GM19238 (cell line): Measurements from ENCODE around the gene TSFM.
"Not testable (repeated sequence)": the region's sequence is repeated elsewhere in the genome, so short reads cannot be mapped to it uniquely, and the experiment has no call there.

Experiments used
- DNase-seq: peaks from one replicate; pipeline ENCODE4 v3.0.0; 2011; ENCODE audit warnings: low spot score; ENCODE audit not compliant: insufficient read length

TSFM gene

GRCh38 chr12:57815177-57816000 lies 32.8 kb downstream of the TSFM start:
- DNase-seq: no peak

DNA sequence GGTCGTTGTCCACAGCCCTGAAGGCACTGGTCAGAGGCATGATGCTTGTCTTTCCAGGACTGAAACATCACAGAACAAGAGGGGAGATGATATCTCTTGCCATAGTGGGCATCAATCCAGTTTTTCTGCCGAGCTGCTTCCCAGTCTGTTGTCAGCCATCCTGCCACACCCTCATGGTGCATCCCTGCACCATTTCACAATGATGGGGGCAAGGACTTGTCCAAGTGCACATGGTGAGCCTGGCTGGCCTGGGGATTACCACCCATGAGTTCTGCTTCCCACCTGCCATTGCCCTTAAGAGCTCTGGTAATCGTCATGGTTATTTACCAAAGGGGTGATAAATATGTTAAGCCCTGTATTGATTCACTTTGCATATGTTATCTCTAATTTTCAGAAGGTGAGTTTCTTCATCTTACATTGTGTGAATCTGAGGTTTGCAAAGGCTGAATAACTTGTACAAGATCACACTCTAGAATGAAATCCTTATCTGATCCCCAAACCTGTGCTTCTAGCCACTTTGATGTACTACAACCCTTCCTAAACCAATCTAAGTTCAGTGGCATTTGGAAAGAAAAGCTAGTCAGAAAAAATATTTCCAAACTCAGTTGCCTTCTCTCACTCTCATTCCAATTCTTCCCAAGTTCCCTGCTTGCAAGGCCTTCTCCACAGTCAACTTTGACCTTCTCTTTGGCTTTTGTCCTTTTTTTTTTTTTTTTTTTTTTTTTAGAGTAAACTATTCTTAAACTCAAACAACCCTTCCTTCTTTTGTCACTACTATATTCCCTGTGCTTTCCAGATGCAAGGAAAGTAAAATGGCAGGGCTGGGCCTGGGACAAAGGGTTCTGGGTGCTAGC lies 33.6 kb downstream of the TSFM start:
- DNase-seq: no peak

DNA sequence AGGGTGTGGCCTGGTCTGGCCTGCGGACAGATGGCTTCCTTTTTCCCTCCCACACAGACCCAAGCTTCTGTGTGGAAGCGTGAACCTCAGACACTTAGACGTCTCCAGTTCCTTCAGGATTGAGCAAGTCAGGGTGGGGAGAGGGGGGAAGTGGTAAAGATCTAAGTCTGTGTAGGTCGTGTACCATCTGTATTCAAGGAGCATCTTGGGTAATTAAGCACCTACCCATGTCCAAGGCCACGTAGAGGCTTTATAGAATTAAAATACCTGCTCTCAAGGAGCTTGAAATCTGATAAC lies 34.2 kb downstream of the TSFM start:
- DNase-seq: no peak

DNA sequence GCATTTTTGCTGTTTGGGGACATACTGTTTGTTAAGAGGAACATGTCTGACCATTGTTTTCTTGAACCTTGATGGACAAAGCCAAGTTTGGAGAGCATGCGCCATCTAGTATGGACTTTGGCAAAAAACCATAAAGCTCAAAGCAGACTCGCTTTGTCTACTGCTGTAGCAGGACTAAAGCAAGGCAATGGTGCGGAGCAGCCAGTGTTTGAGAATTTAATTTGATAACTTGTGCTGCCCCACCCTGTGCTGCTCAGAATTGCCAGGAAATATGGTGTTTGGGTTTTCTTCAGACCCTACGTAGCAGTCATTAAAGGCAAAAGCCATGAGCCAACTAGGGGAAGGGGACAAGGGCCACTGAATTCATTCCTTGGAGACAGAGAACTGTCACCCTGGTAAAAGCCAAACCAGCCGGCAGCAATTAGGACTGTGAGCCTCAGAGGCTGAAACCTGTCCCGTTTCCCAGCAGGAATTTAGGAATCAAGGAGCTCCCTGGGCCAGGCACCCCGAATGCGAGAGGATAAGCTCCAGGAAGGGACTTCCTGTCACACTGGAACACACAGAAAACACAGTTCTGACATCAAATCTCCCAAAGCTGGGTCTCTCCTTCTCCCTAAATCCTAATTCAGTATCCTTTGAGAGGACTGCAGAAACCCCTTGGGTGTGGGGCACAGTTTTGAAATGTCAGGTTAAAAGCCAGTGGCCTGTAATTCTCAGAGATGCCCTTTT lies 34.8 kb downstream of the TSFM start:
- no peak for DNase-seq

DNA sequence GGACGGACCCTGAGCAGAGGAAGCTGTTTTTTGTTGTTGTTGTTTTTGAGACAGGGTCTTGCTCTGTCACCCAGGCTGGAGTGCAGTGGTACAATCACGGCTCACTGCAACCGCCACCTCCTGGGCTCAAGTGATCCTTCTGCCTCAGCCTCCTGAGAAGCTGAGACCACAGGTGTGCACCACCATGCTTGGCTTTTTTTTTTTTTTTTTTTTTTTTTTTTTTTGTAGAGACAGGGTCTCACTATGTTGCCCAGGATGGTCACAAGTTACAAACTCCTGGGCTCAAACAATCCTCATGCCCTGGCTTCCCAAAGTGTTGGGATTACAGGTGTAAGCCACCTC lies 35.4 kb downstream of the TSFM start:
- not testable (repeated sequence) for DNase-seq

DNA sequence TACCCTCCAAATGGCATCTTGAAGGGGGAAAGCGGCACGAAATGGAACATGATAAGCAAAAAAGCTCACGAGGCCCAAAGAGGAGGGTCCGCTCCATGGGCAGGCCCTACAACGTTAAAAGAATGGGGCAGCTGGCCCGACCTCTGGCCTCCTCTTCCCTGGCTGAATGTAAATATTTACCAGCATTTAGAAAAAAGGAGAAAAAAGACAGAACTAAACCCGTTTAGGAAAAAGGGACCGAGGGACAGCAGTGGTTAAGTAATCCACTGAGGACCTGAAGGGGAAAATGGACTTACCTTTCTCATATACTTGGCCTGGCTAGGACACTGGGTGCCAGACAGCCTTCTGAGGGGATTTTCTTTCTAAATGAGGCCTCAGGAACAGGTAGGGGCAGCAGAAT lies 37.5 kb downstream of the TSFM start:
- DNase-seq: not testable (repeated sequence)

- not testable (repeated sequence) for DNase-seq
Observed at GRCh38 chr12:57821015-57821414, 38.4 kb downstream of the TSFM start.

DNA sequence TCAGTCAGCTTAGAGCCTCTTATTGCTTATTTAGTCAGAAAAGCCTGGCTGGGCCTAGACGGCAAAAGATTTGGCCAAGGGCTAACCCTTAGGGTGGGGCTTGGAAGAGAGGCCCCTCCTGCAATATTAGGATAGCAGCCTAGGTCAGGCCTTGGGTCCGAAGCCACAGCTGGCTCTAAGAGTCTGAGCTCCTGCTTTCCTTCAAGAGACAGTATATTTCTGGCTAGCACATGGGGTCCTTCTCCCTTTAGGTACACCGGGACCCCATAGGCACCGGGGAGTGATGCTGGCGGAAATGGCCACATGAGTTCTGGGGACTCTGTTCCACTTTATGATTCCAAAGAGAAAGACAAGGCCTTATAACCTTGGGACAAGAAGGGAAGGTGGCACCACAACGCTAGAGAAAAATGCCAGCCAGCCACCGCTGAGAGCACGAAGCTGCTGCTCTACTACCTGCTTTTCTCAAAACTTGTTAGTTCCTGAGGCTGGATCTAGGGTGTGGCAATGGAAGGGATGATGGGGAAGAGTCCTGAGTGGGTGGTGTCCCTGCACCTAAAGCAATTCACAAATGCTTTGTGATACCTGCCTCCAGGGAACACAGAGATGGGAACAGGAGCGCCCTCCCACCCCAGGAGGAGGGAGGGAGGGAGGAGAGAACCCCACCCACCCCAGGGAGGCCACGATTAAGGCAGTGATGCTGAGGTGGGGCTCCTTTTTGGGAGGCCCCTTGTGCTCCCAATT lies 39.1 kb downstream of the TSFM start:
- no peak for DNase-seq

DNA sequence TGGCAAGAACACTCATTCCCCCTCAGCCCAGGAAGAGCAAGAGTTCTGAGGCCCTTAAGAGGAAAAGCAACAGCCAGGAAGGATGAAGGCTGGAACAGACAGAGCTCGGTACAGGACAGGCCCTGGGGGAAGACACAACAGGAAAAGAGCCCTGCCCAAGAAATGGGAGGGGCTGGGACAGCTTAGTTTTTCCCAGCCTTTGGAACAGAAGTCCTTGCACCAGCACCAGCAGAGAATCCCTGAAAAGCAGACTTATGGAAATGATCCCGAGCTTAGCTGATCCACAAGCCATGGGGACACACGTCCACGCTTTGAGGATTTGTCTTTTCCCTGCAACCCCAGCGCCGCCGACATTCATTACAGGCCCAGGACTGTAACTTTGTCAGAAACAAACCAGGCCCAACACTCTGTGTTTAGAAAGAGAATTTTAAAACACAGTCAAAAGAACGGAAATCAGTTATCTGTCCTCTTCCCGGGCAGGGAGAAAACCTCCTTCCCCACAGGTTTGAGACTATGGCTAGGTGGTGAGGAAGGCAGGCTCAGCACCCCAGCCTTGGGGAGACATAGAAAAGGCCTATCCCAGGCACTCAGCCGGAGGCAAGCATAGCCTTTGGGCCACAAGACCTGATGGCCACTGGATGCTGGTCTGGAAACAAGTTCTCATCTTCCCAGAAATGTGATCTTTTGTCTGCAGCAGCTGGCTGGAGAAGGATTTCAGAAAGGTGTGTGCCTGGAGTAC lies 40.0 kb downstream of the TSFM start:
- no peak for DNase-seq

- DNase-seq: no peak
Observed at GRCh38 chr12:57823131-57823907, 40.7 kb downstream of the TSFM start.

GRCh38 chr12:57823908-57824640 lies 41.5 kb downstream of the TSFM start:
- no peak for DNase-seq

- DNase-seq: no peak
Observed at GRCh38 chr12:57825451-57825850, 42.9 kb downstream of the TSFM start.

DNA sequence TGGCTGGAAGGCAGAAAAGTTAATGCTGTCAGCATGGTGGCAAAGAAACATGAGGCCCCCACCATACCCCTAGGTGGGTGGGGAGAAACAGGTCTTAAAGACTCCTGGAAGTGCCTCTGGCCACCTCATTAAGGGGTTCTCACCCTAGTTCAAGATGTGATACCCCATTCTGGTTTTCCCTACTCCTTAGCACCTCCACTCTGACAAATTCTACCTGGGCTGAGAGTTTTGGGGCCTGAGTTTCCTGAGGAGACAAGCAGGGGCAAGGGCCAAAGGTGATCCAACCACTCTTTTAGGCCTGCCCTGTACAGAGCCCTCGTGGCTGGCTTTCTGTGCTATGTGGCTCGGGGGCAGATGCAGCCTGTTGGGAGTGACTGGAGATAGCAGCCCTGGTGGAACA lies 43.8 kb downstream of the TSFM start:
- no peak for DNase-seq

DNA sequence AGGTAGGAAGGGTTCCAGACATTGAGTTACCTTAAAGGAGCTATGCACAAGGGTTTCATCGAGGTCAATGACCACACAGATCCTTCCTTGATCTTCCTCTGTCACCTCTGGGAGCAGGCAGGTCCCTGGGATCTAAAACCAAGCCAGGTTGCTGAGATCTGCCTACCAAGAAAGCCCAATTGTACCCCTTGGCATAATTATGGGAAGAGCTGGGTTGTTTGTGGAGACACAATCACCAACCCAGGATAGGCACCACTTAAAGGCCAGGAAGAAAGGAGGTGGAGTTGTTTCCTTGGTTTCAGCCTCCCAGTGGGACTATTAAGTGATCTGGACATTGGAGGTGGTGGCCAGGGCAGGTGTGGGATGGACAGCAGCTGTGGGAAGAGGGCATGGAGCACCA lies 44.4 kb downstream of the TSFM start:
- no peak for DNase-seq

GRCh38 chr12:57829025-57829777 lies 46.6 kb downstream of the TSFM start:
- no peak for DNase-seq

GRCh38 chr12:57830393-57830792 lies 47.8 kb downstream of the TSFM start:
- no peak for DNase-seq

DNA sequence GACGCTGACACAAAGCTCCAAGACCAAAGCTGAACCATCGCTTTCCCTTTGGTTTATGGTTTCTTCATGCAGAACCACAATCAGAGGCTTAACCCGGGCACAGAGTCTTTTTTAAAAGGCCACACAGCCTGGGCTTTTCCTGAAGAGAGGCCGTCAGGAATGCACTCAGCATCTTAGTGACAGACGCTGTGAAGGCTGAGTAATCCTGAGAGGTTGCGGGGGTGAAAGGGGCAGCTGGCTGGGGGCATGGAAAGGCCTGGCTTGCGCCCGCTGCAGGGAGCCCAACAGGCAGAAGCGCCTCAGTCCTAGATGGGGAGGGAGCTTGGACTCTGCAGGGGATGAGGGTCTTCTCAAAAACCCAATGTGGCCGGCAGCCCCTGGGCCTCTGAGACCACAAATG lies 50.4 kb downstream of the TSFM start:
- DNase-seq: no peak

GRCh38 chr12:57833672-57834071 lies 51.1 kb downstream of the TSFM start:
- DNase-seq: no peak
